GM12875 (cell line): Measurements from ENCODE around the gene LRRC40.

ENCODE experiments used
- H3K4me3 ChIP-seq: one replicate; pipeline ENCODE4 v1.5.1; 2011; ENCODE audit warnings: low read depth, low read length, control low read depth
- CTCF ChIP-seq: IDR thresholded peaks from 2 replicates; pipeline ENCODE4 v1.5.1; 2011; ENCODE audit warnings: low read depth, mild to moderate bottlenecking, control low read depth, inconsistent platforms, low read length, moderate library complexity, borderline replicate concordance; ENCODE audit not compliant: insufficient read depth

LRRC40 gene

GRCh38 chr1:70205434-70206118 is at the start of gene LRRC40:
Gene LRRC40 (minus strand): TSS chr1:70205579. CDS start chr1:70205540, 39 bp downstream.
- peak within 1 kb of the TSS; percentile 85 for H3K4me3 ChIP-seq
- TF ChIP-seq CTCF, result no peak

GRCh38 chr1:70248729-70249128 is 43.4 kb upstream of the LRRC40 start:
- no peak overlapping the region for H3K4me3 ChIP-seq
- no peak for TF ChIP-seq CTCF

- H3K4me3 ChIP-seq, result no peak overlapping the region
- no peak for TF ChIP-seq CTCF
Measured at GRCh38 chr1:70247768-70248167, 42.4 kb upstream of the LRRC40 start.

GRCh38 chr1:70247122-70247521 is 41.7 kb upstream of the LRRC40 start:
- no peak overlapping the region for H3K4me3 ChIP-seq
- TF ChIP-seq CTCF, result no peak

- H3K4me3 ChIP-seq, result no peak overlapping the region
- no peak for TF ChIP-seq CTCF
Measured at GRCh38 chr1:70239940-70240339, 34.6 kb upstream of the LRRC40 start.

- TF ChIP-seq CTCF, result no peak
- H3K4me3 ChIP-seq, result no peak overlapping the region
Measured at GRCh38 chr1:70234733-70235132, 29.4 kb upstream of the LRRC40 start.

- no peak overlapping the region for H3K4me3 ChIP-seq
- TF ChIP-seq CTCF, result no peak
Measured at GRCh38 chr1:70231475-70231874, 26.1 kb upstream of the LRRC40 start.
